ENCODE data around the gene LARGE1. TPM values are rescaled to one million over a fixed set of nuclear protein-coding genes. Genes with fewer than 3 reads are reported as not detected.
A peak's percentile ranks its signal among the peaks of the same experiment; 100 is the strongest.

The LARGE1 gene
- total and polyA plus RNA-seq, 2 of the 4 experiments (the other 2 are of a cell fraction) = 6.2 to 12.4 TPM

DNA sequence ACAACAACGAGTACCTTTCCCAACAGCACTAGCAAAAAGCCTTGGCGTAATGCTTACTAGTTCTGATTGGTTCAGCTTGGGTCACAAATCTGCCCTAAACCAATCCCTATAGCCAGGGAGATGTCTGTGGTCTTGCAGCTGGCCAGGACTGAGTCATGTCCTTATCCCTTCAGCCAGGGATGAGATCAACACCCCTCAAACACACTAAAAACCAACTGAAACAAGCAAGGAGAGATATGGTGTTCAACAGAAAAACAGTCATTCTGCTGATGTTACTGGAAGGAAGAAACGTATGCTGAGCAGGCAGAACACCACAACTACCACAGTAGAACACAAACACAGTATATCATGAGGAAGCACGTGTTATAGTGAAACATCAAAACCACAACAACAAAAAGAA is 375.6 kb downstream of the LARGE1 start:
- WGBS, 2 experiments (ENCODE audit: extremely low coverage in 2 of 2, insufficient read length in 1 of 2) = no CpG with 5 or more reads among the region's 4 CpGs
- Histone ChIP-seq H3K9ac (ENCODE audit: low read depth, low read length) (no peak overlapping the region), H2BK120ac (ENCODE audit: low read depth, low read length) (no peak overlapping the region), H2BK15ac (ENCODE audit: low read depth, low read length) (no peak overlapping the region), H3K27ac (ENCODE audit: insufficient read depth, low read length) (no peak overlapping the region), H2BK5ac (ENCODE audit: low read depth, low read length, poor library complexity, severe bottlenecking) (no peak overlapping the region), H3K4me1 (ENCODE audit: control insufficient read depth, insufficient read depth, low read length) (peaks cover 3% of the 10 kb centered on the region; the same call in 1 of the 2 replicates), H4K8ac (ENCODE audit: low read depth in 2 of 2, low read length in 2 of 2) (no peak overlapping the region), H4K20me1 (ENCODE audit: insufficient read depth, low read length) (no peaks in the 10 kb centered on the region), H3K18ac (ENCODE audit: low read depth, low read length) (no peak overlapping the region), H2AK9ac (replicated peaks; ENCODE audit: low read depth, low read length, poor library complexity) (no peak overlapping the region), H3K9me1 (ENCODE audit: insufficient read depth, low read length) (no peaks in the 10 kb centered on the region; the same call in 1 of the 2 replicates), H3K14ac (replicated peaks; ENCODE audit: low read depth, low read length) (no peak overlapping the region), H3K4me2 (ENCODE audit: low read depth, low read length) (no peak overlapping the region), H3K4ac (ENCODE audit: low read depth, low read length) (no peak overlapping the region), H3K27me3 (ENCODE audit: control insufficient read depth, insufficient read depth, low read length) (no peaks in the 10 kb centered on the region), H2AFZ (replicated peaks; ENCODE audit: low read length, poor library complexity) (no peak overlapping the region), H3K56ac (ENCODE audit: extremely low read depth, insufficient read depth, low read length) (no peak overlapping the region), H2BK20ac (ENCODE audit: low read depth, low read length) (no peak overlapping the region), H3K4me3 (ENCODE audit: insufficient read depth, low read depth, low read length) (no peak overlapping the region), H4K91ac (ENCODE audit: insufficient read depth, low read depth, low read length) (no peak overlapping the region), H3K23ac (ENCODE audit: low read depth, low read length) (no peak overlapping the region), H3K9me3 (ENCODE audit: control insufficient read depth, insufficient read depth, low read length) (no peaks in the 10 kb centered on the region), H2AK5ac (ENCODE audit: low read depth, low read length) (no peak overlapping the region), H4K5ac (ENCODE audit: low read depth, low read length) (no peak overlapping the region), H3K36me3 (ENCODE audit: control insufficient read depth, insufficient read depth, low read length) (no peaks in the 10 kb centered on the region), H3K79me1 (ENCODE audit: low read depth in 1 of 2, low read length in 2 of 2) (no peaks in the 10 kb centered on the region; a peak in 1 of 4 replicates)
- intact Hi-C loops (cut with micrococcal nuclease) = no loop called here
- ATAC-seq (ENCODE audit: low read depth) (peak; percentile 78), DNase-seq (peak; percentile 72)
- in situ Hi-C loops (cut with MboI; ENCODE audit: low sequenced_read_pairs) = no loop called here
- POLR2A ChIA-PET (ENCODE audit: unreplicated experiment) = no interaction called here
- TF ChIP-seq MAFK (IDR thresholded peaks at IDR 0.05; ENCODE audit: low read depth, low read length) (peak; percentile 20; the same call in 1 of the 2 replicates), RCOR1 (IDR thresholded peaks at IDR 0.05; ENCODE audit: insufficient replicate concordance, low read length) (no peak)
- dilution Hi-C loops (cut with HindIII; ENCODE audit: low sequenced_read_pairs, unreplicated experiment) = no loop called here
- CTCF ChIA-PET = no interaction called here
- BruUV-seq (replicated peaks) = no TSS peak

Measured in IMR-90 (cell line).